ENCODE results near the gene CDK2. TPM values are rescaled to one million over a fixed set of nuclear protein-coding genes. Genes with fewer than 3 reads are reported as not detected.
"Not testable (repeated sequence)": the region's sequence is repeated elsewhere in the genome, so short reads cannot be mapped to it uniquely, and the experiment has no call there.

The CDK2 gene
- total RNA-seq, 2 donors from 2014 or later, result 72.3 to 178 TPM

GRCh38 chr12:55997535-55997859, 30.9 kb downstream of the CDK2 start:
- peak in 1 of 2 donors; percentile 3 for ATAC-seq
- Mint-ChIP-seq H3K27ac (peak overlapping the region; percentile 32 to 85), H3K27me3 (no peaks in the 10 kb centered on the region), H3K36me3 (peaks cover 2% of the 10 kb centered on the region), H3K9me3 (no peaks in the 10 kb centered on the region), H3K4me3 (peak overlapping the region; percentile 86), H3K4me1 (ENCODE audit: low read depth in 2 of 2) (peaks cover 17 to 18% of the 10 kb centered on the region in 2 donors)
- no peak for DNase-seq (ENCODE audit: low spot score)

DNA sequence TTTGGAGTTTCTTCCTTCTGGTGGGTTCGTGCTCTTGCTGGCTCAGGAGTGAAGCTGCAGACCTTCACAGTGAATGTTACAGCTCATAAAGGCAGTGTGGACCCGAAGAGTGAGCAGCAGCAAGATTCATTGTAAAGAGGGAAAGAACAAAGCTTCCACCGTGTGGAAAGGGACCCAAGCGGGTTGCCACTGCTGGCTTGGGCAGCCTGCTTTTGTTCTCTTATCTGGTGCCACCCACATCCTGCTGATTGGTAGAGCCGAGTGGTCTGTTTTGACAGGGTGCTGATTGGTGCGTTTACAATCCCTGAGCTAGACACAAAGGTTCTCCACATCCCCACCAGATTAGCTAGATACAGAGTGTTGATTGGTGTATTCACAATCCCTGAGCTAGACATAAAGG, 32.9 kb downstream of the CDK2 start:
- DNase-seq (ENCODE audit: low spot score); H3K4me3 Mint-ChIP-seq; H3K27me3 Mint-ChIP-seq; H3K9me3 Mint-ChIP-seq; ATAC-seq; H3K27ac Mint-ChIP-seq; H3K36me3 Mint-ChIP-seq: not testable (repeated sequence)
- peaks cover 18 to 22% of the 10 kb centered on the region in 2 donors for H3K4me1 Mint-ChIP-seq (ENCODE audit: low read depth in 2 of 2)

DNA sequence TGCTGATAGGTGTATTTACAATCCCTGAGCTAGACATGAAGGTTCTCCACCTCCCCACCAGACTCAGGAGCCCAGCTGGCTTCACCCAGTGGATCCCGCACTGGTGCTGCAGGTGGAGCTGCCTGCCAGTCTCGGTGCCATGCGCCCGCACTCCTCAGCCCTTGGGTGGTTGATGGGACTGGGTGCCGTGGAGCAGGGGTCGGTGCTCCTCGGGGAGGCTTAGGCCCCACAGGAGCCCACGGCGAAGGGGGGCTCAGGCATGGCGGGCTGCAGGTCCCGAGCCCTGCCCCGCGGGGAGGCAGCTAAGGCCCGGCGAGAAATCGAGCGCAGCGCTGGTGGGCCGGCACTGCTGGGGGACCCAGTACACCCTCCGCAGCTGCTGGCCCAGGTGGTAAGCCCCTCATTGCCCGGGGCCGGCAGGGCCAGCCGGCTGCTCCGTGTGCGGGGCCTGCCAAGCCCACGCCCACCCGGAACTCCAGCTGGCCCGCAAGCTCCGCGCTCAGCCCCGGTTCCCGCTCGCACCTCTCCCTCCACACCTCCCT, 33.4 kb downstream of the CDK2 start:
- not testable (repeated sequence) for H3K36me3 Mint-ChIP-seq; H3K27me3 Mint-ChIP-seq; H3K27ac Mint-ChIP-seq; H3K9me3 Mint-ChIP-seq; DNase-seq (ENCODE audit: low spot score); ATAC-seq; H3K4me3 Mint-ChIP-seq
- H3K4me1 Mint-ChIP-seq (ENCODE audit: low read depth in 2 of 2), result peaks cover 18 to 22% of the 10 kb centered on the region in 2 donors

- DNase-seq (ENCODE audit: low spot score) (no peak), ATAC-seq (no peak)
- Mint-ChIP-seq H3K9me3 (no peaks in the 10 kb centered on the region), H3K36me3 (no peaks in the 10 kb centered on the region), H3K4me1 (ENCODE audit: low read depth in 2 of 2) (peaks cover 11 to 15% of the 10 kb centered on the region in 2 donors), H3K4me3 (no peak overlapping the region), H3K27ac (no peak overlapping the region), H3K27me3 (no peaks in the 10 kb centered on the region)
Measured at GRCh38 chr12:56001487-56002100, 35.0 kb downstream of the CDK2 start.

DNA sequence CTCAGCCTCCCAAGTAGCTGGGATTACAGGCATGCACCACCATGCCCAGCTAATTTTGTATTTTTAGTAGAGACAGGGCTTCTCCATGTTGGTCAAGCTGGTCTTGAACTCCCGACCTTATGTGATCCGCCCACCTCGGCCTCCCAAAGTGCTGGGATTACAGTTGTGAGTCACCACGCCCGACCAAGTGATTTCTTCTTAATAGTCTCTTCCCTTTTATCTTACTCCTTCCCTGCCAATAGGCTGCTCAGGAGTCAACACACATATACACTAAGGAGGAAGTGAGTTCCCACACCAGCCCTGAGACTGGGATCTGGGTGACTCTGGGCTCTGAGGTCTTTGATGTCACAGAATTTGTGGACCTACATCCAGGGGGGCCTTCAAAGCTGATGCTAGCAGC, 36.7 kb downstream of the CDK2 start:
- not testable (repeated sequence) for ATAC-seq; DNase-seq (ENCODE audit: low spot score); H3K36me3 Mint-ChIP-seq; H3K27ac Mint-ChIP-seq; H3K4me3 Mint-ChIP-seq; H3K9me3 Mint-ChIP-seq; H3K27me3 Mint-ChIP-seq
- peaks cover 14 to 16% of the 10 kb centered on the region in 2 donors for H3K4me1 Mint-ChIP-seq (ENCODE audit: low read depth in 2 of 2)

- Mint-ChIP-seq H3K27ac (no peak overlapping the region), H3K27me3 (no peaks in the 10 kb centered on the region), H3K9me3 (no peaks in the 10 kb centered on the region), H3K4me3 (no peak overlapping the region), H3K4me1 (ENCODE audit: low read depth in 2 of 2) (peaks cover 18 to 20% of the 10 kb centered on the region in 2 donors), H3K36me3 (no peaks in the 10 kb centered on the region)
- ATAC-seq (no peak), DNase-seq (ENCODE audit: low spot score) (no peak)
Measured at GRCh38 chr12:56004211-56004610, 37.6 kb downstream of the CDK2 start.

DNA sequence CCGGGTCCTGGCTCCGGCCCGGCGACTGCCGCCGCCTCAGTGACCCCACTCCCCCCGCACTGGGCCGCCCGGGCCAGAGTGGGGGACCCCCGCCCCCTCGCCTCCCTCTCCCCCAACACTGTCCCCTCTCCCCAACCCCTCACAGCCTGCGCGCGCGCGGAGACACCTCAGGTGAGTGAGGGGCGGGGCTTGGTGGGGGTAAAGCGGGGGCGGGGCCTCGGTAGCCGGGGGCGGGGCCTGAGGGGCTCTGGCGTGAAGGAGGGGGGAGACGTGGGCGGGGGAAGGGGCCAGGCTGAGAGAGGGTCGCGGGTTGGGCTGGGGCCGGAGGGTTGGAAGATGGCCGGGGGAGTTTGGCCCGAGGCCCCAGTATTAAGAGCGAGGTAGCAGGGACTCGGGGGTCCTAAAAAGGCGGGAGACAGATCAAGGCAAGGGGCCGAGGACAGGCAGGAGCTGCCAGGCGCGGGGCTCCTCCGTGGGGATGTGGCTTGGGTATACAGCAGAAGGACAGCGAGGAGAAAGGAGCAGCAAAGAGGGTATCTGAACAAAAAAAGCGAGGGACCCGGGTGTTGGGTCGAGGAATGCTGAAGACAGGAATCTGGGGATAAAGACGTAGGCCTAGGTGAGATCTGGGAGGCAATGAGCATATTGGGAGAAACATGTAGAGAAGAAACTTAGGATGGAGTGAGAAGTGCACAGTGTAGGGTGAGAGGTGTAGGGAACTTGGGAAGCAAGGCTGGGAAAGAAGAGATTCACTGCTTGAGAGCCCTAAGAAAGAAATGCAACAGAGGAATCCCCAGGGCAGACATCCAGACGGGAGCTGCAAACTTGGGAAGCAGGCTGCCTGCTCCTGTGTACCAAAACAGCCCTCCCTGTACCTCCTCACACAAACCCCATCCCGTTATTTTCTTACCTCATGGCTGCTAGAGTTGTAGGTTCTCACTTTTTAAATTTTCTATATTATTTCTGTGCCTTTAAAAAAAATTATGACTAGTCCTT, 41.2 kb downstream of the CDK2 start:
- H3K9me3 Mint-ChIP-seq, result no peaks in the 10 kb centered on the region
- ATAC-seq (peak; percentile 83 to 85), DNase-seq (ENCODE audit: low spot score) (peak; percentile 63)
- peaks cover 16 to 18% of the 10 kb centered on the region in 2 donors for H3K4me1 Mint-ChIP-seq (ENCODE audit: low read depth in 2 of 2)
- no peaks in the 10 kb centered on the region for H3K36me3 Mint-ChIP-seq
- H3K4me3 Mint-ChIP-seq, result peak overlapping the region; percentile 85
- peak overlapping the region; percentile 62 to 83 for H3K27ac Mint-ChIP-seq
- no peaks in the 10 kb centered on the region for H3K27me3 Mint-ChIP-seq

- Mint-ChIP-seq H3K9me3 (no peaks in the 10 kb centered on the region), H3K4me1 (ENCODE audit: low read depth in 2 of 2) (peaks cover 13 to 16% of the 10 kb centered on the region in 2 donors), H3K27me3 (no peaks in the 10 kb centered on the region), H3K27ac (no peak overlapping the region), H3K36me3 (no peaks in the 10 kb centered on the region), H3K4me3 (no peak overlapping the region)
- ATAC-seq, result no peak
- no peak for DNase-seq (ENCODE audit: low spot score)
Measured at GRCh38 chr12:56010111-56010570, 43.5 kb downstream of the CDK2 start.

GRCh38 chr12:56011509-56012090, 45.0 kb downstream of the CDK2 start:
- Mint-ChIP-seq H3K36me3 (no peaks in the 10 kb centered on the region), H3K9me3 (no peaks in the 10 kb centered on the region), H3K4me3 (no peak overlapping the region), H3K27me3 (no peaks in the 10 kb centered on the region), H3K27ac (no peak overlapping the region), H3K4me1 (ENCODE audit: low read depth in 2 of 2) (peaks cover 13 to 16% of the 10 kb centered on the region in 2 donors)
- ATAC-seq, result no peak
- DNase-seq (ENCODE audit: low spot score), result no peak

GRCh38 chr12:56013482-56013881, 46.9 kb downstream of the CDK2 start:
- Mint-ChIP-seq H3K27ac (no peak overlapping the region), H3K9me3 (no peaks in the 10 kb centered on the region)
- ATAC-seq, result no peak

DNA sequence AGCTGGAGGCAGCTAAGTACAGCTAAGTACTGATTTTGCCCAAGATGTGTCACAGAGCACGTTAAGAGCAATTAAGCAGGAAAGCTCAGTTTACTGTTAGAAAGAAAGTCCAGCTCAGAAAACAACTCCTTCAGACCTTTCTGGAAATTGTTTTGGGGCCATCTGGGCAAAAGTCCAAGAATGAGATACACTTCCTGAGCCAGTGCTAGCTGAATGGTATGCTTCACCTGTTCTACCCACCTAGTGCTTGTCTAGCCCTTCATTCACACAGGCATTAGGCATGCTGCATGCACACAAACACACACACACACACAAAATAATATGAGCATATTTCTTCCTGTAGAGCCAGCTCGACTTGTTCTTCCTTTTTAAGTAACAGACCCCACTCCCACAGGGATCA, 47.6 kb downstream of the CDK2 start:
- no peak for DNase-seq (ENCODE audit: low spot score)
- peaks cover under 1% of the 10 kb centered on the region in 2 donors for H3K4me1 Mint-ChIP-seq (ENCODE audit: low read depth in 2 of 2)
- H3K9me3 Mint-ChIP-seq, result no peaks in the 10 kb centered on the region
- H3K36me3 Mint-ChIP-seq, result no peaks in the 10 kb centered on the region
- no peaks in the 10 kb centered on the region for H3K27me3 Mint-ChIP-seq
- ATAC-seq, result no peak
- H3K27ac Mint-ChIP-seq, result no peak overlapping the region
- no peak overlapping the region for H3K4me3 Mint-ChIP-seq

More at GRCh38 chr12:56013482-56013881, 46.9 kb downstream of the CDK2 start:
- Mint-ChIP-seq H3K4me3 (no peak overlapping the region), H3K4me1 (ENCODE audit: low read depth in 2 of 2) (peaks cover 4 to 5% of the 10 kb centered on the region in 2 donors), H3K27me3 (no peaks in the 10 kb centered on the region), H3K36me3 (no peaks in the 10 kb centered on the region)
- no peak for DNase-seq (ENCODE audit: low spot score)

DNA sequence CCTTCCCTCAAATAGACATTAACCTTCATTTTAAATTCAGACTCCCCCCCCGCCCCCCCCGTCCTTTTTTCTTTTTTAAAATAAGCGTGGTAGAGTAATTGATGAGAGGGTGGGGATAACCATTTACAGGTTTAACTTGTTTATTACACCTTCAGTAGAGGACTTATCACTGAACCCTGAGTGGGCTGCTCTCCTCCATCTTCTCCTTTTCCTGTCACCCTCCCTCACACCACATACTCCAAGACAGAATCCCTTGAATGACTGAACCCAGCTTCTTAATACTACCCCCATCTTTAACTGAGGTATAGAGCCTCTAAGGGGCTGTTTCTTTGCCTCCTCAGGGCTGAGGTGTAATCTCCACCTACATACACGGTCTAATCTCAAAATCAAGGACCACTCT, 50.6 kb downstream of the CDK2 start:
- no peaks in the 10 kb centered on the region for H3K36me3 Mint-ChIP-seq
- no peak for ATAC-seq
- no peaks in the 10 kb centered on the region for H3K27me3 Mint-ChIP-seq
- H3K9me3 Mint-ChIP-seq, result no peaks in the 10 kb centered on the region
- no peak overlapping the region for H3K27ac Mint-ChIP-seq
- no peak for DNase-seq (ENCODE audit: low spot score)
- peaks cover 11 to 12% of the 10 kb centered on the region in 2 donors for H3K4me1 Mint-ChIP-seq (ENCODE audit: low read depth in 2 of 2)
- H3K4me3 Mint-ChIP-seq, result no peak overlapping the region

DNA sequence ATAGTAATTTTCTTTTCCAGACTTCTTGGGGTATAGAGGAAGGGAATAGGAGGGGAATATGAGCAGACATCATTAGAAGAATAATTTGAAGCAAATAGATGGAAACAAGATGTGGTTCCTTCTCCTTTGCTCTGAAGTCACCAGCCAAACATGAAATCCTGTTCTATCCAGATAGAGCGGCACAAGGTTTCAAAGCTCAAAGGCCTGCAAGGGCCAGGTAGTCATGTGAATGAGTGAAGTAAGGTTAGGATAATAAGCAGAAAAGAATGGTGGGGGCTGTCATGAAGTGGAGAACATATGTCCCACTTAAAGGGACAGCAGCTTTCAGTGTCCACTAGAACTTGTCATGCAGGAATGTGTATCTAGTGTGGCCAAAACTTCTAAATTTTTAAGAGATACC, 51.7 kb downstream of the CDK2 start:
- H3K4me1 Mint-ChIP-seq (ENCODE audit: low read depth in 2 of 2), result peaks cover 11 to 13% of the 10 kb centered on the region in 2 donors
- no peaks in the 10 kb centered on the region for H3K9me3 Mint-ChIP-seq

More for the DNA sequence above, 51.7 kb downstream of the CDK2 start:
- H3K27ac Mint-ChIP-seq, result no peak overlapping the region
- DNase-seq (ENCODE audit: low spot score) (no peak), ATAC-seq (no peak)
- no peak overlapping the region for H3K4me3 Mint-ChIP-seq
- H3K27me3 Mint-ChIP-seq, result no peaks in the 10 kb centered on the region
- H3K36me3 Mint-ChIP-seq, result no peaks in the 10 kb centered on the region

Measured in natural killer cell treated with Interleukin-12 subunit alpha and Interleukin-12 subunit beta and Interleukin-15 and Interleukin-18, amount 100 ng/mL, for 72 hours (primary cell).